ENCODE results near the gene DISC1. TPM values are rescaled to one million over a fixed set of nuclear protein-coding genes. Genes with fewer than 3 reads are reported as not detected.

Gene DISC1
- polyA plus RNA-seq, 3 donors: 5.5 to 14.7 (median 5.8) TPM

DNA sequence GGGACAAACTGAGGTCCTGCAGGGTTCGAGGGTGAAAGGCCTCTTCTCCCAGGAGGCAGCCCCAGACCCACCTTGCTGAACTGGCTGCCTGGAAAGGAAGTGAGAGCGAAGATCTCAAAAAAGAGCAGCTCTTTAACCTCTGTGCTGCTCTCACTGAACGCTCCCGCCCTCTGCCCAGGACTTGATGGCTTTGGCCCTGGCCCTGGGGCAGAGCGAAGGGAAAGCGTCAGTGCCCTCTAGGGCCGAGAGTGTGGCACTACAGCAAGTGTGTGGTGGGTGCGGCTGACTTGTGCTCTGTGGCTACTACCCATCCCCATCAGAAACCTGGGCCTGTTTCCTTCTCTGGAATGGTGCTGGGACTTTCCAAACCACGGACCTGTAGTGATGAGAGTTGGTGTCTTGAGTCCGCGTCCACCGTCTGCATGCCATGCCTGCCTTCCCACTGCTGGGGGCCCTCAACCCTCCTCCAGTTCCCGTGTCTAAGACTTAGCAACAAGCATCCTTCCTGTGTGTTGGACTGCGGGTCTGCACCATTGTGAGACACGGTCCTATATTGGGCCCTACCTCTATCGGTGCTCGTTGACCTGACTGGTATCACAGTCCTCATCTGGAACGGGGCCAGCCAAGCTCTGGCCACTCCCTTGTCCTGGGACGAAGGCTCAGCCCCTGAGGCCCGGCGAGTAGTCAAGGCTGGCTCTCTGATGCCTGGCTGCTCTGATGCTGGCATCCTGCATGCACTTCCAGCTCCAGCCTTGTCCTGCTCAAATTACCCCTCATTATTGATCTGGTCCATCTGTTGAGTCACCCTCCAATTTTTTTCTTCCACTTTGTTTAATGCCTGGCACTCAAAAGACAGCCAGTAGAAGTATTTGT, 180.3 kb downstream of the DISC1 start:
- peak overlapping the region in 1 of 2 donors; percentile 91 for H3K27ac ChIP-seq (ENCODE audit: low read depth in 1 of 2, low read length in 2 of 2)
- peaks cover 35 to 41% of the 10 kb centered on the region in 2 donors for H3K36me3 Mint-ChIP-seq
- no peaks in the 10 kb centered on the region for H3K9me3 ChIP-seq (replicated peaks in 1 of 2; ENCODE audit: control insufficient read depth in 1 of 2, insufficient read depth in 1 of 2, low read length in 2 of 2)
- TF ChIP-seq CTCF (IDR thresholded peaks at IDR 0.05): peak; percentile 92
- H3K36me3 ChIP-seq (replicated peaks in 1 of 2; ENCODE audit: control insufficient read depth in 1 of 2, insufficient read depth in 2 of 2, low read length in 2 of 2): peaks cover 0 to 19% of the 10 kb centered on the region in 2 donors
- no peak overlapping the region for H3K4me3 Mint-ChIP-seq
- intact Hi-C loops (cut with micrococcal nuclease): loop anchor here (2.0 to 5.0 kb wide), 2 partner anchors 50 to 52 kb away; no protein-coding TSS in a partner anchor
- no peak overlapping the region for H3K4me3 ChIP-seq (replicated peaks in 1 of 3; ENCODE audit: low read depth in 2 of 3, low read length in 3 of 3)
- peaks cover 4% of the 10 kb centered on the region for H4K20me1 ChIP-seq (ENCODE audit: insufficient read depth, low read length)
- no peak overlapping the region for H3K9ac ChIP-seq (ENCODE audit: insufficient read depth, low read length, poor library complexity, severe bottlenecking)
- H3K27me3 Mint-ChIP-seq (ENCODE audit: low read depth in 3 of 3): peaks cover 0 to 4% (median 1%) of the 10 kb centered on the region in 3 donors
- peaks cover 57% of the 10 kb centered on the region for H3K4me1 Mint-ChIP-seq
- peaks cover 0 to 7% (median 2%) of the 10 kb centered on the region in 7 donors for H3K9me3 Mint-ChIP-seq
- WGBS (ENCODE audit: insufficient coverage): 75% methylated on average over 15 of the region's 21 CpGs
- H2AFZ ChIP-seq (ENCODE audit: insufficient read depth, low read depth, low read length, poor library complexity, severe bottlenecking): no peak overlapping the region
- DNase-seq: peak; percentile 62 to 76 (median 73)
- H3K4me2 ChIP-seq (replicated peaks; ENCODE audit: extremely low read depth, low read length, poor library complexity, severe bottlenecking): no peak overlapping the region
- H3K79me2 ChIP-seq (ENCODE audit: insufficient read depth, low read length): peaks cover 3% of the 10 kb centered on the region
- H3K4me1 ChIP-seq (ENCODE audit: control insufficient read depth in 1 of 2, insufficient read depth in 2 of 2, low read length in 2 of 2): peaks cover 56 to 59% of the 10 kb centered on the region in 2 donors
- H3K27me3 ChIP-seq (ENCODE audit: control insufficient read depth in 2 of 2, insufficient read depth in 2 of 2, low read length in 2 of 2): no peaks in the 10 kb centered on the region
- H3K27ac Mint-ChIP-seq: peak overlapping the region in 6 of 7 donors; percentile 33 to 86 (median 65)

DNA sequence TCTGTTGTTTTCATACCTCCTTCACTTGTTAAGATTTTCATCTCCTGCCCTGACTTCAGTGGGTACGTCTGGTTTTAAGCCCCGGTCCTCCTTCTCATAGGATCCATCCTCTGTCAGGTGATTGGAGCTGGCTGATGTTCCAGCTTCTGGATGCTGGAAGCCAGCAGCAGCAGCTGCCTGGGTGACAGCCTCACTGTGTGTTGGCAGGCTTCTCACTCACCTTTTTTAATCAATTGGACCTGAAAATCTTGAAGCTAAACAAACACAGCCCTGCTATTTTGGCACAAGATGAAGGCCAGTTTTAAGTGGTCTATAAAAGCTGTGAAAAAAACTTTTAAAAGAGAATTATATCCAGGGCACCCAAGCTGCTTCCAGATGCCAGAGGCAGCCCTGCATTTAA, 181.0 kb downstream of the DISC1 start:
- H3K4me1 ChIP-seq (ENCODE audit: control insufficient read depth in 1 of 2, insufficient read depth in 2 of 2, low read length in 2 of 2): peaks cover 49 to 53% of the 10 kb centered on the region in 2 donors
- peak overlapping the region in 1 of 2 donors; percentile 91 for H3K27ac ChIP-seq (ENCODE audit: low read depth in 1 of 2, low read length in 2 of 2)
- no peak overlapping the region for H2AFZ ChIP-seq (ENCODE audit: insufficient read depth, low read depth, low read length, poor library complexity, severe bottlenecking)
- WGBS (ENCODE audit: insufficient coverage): no CpG with 5 or more reads among the region's 2 CpGs
- peaks cover 50% of the 10 kb centered on the region for H3K4me1 Mint-ChIP-seq
- peaks cover 0 to 4% (median 0%) of the 10 kb centered on the region in 3 donors for H3K27me3 Mint-ChIP-seq (ENCODE audit: low read depth in 3 of 3)
- H3K36me3 Mint-ChIP-seq: peaks cover 33 to 41% of the 10 kb centered on the region in 2 donors
- H3K27ac Mint-ChIP-seq: peak overlapping the region in 4 of 7 donors; percentile 3 to 79 (median 48)
- H3K9me3 Mint-ChIP-seq: peaks cover 0 to 7% (median 0%) of the 10 kb centered on the region in 7 donors
- H3K9me3 ChIP-seq (replicated peaks in 1 of 2; ENCODE audit: control insufficient read depth in 1 of 2, insufficient read depth in 1 of 2, low read length in 2 of 2): no peaks in the 10 kb centered on the region
- no peak overlapping the region for H3K4me2 ChIP-seq (replicated peaks; ENCODE audit: extremely low read depth, low read length, poor library complexity, severe bottlenecking)
- no peak for TF ChIP-seq CTCF (IDR thresholded peaks at IDR 0.05)
- no peak overlapping the region for H3K4me3 Mint-ChIP-seq
- DNase-seq: no peak
- H3K9ac ChIP-seq (ENCODE audit: insufficient read depth, low read length, poor library complexity, severe bottlenecking): no peak overlapping the region
- peaks cover 4% of the 10 kb centered on the region for H4K20me1 ChIP-seq (ENCODE audit: insufficient read depth, low read length)
- intact Hi-C loops (cut with micrococcal nuclease): loop anchor here (2.0 to 5.0 kb wide), 2 partner anchors 50 to 53 kb away; no protein-coding TSS in a partner anchor
- H3K27me3 ChIP-seq (ENCODE audit: control insufficient read depth in 2 of 2, insufficient read depth in 2 of 2, low read length in 2 of 2): no peaks in the 10 kb centered on the region
- H3K79me2 ChIP-seq (ENCODE audit: insufficient read depth, low read length): peaks cover 3% of the 10 kb centered on the region
- no peak overlapping the region for H3K4me3 ChIP-seq (replicated peaks in 1 of 3; ENCODE audit: low read depth in 2 of 3, low read length in 3 of 3)
- H3K36me3 ChIP-seq (replicated peaks in 1 of 2; ENCODE audit: control insufficient read depth in 1 of 2, insufficient read depth in 2 of 2, low read length in 2 of 2): peaks cover under 1 to 26% of the 10 kb centered on the region in 2 donors

Measured in CD14-positive monocyte (primary cell).